ENCODE data around the gene OR2T10.
"Not testable (repeated sequence)": the region's sequence is repeated elsewhere in the genome, so short reads cannot be mapped to it uniquely, and the experiment has no call there.

OR2T10 gene

GRCh38 chr1:248596615-248597014 lies 885 bp downstream of the OR2T10 start:
- DNase-seq (ENCODE audit: low read depth in 2 of 2), result no peak

DNA sequence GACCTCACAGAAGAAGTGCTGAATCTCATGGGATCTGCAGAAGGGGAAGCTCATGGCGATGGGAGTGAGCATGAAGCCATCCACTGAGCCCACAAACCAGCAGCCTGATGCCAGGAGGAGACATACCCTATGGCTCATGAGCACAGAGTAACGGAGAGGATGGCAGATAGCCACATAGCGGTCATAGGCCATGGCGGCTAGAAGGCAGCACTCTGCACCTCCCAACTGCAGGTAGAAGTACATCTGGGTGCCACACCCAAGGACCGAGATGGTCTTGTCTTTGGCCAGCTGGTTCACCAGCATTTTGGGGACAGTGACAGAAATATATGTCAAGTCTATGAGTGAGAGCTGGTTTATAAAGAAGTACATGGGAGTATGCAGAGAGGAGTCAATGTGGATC lies 4.3 kb downstream of the OR2T10 start:
- no peak for DNase-seq (ENCODE audit: low read depth in 2 of 2)

DNA sequence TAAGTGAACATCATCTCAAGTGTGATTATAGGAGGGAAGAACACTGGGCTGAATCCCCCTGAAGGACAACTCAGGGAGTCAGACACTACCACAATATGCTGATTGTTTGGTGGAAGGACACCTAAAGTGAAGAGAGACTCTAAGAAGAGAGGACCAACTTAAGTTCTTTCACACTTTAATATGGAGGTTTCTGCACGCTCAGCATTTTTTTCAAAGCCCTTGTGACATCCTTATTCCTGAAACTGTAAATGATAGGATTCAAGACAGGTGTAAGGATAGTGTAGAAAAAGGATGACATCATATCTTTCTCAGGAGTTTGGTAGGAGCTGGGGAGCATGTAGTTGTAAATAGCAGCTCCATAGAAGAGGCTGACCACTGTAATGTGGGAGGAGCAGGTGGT lies 4.8 kb downstream of the OR2T10 start:
- no peak for DNase-seq (ENCODE audit: low read depth in 2 of 2)

GRCh38 chr1:248590055-248590454 lies 7.4 kb downstream of the OR2T10 start:
- DNase-seq (ENCODE audit: low read depth in 2 of 2), result no peak

- no peak for DNase-seq (ENCODE audit: low read depth in 2 of 2)
These were observed 8.2 kb downstream of the OR2T10 start for GRCh38 chr1:248589334-248589733.

DNA sequence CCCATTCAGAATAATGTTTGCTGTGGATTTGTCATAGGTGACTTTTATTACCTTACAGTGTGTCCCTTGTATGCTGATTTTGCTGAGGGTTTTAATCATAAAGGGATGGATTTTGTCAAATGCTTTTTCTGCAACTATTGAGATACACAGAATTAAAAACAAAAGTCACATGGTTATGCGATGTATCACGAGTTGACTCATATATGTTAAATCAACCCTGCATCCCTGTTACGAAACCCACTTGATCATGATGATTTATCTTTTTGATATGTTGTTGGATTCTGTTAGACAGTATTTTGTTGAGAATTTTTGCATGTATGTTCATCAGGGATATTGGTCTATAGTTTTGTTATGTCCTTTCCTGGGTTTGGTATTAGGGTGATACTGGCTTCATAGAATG lies 12.2 kb downstream of the OR2T10 start:
- no peak for DNase-seq (ENCODE audit: low read depth in 2 of 2)

GRCh38 chr1:248576260-248576980 lies 21.1 kb downstream of the OR2T10 start:
- no peak for DNase-seq (ENCODE audit: low read depth in 2 of 2)

GRCh38 chr1:248574657-248575056 lies 22.8 kb downstream of the OR2T10 start, which contains the start of gene OR2T34:
OR2T34 (minus strand) TSS chr1:248574757; CDS start chr1:248574757, 0 bp downstream.
- DNase-seq (ENCODE audit: low read depth in 2 of 2), result not testable (repeated sequence)

DNA sequence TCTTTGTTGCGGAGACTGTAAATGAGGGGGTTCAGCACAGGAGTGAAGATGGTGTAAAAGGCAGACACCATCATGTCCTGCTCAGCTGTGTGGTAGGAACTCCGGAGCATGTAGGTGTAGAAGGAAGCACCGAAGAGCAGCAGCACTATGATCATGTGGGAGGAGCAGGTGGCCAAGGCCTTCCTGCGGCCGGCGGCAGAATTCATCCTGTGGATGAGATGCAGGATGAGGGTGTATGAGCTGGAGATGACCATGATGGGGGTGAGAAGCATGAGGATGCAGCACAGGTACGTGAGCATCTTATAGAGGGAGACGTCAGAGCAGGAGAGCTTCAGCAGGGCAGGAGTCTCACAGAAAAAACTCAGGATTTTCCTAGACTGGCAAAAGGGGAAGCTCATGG lies 23.6 kb downstream of the OR2T10 start:
- not testable (repeated sequence) for DNase-seq (ENCODE audit: low read depth in 2 of 2)

DNA sequence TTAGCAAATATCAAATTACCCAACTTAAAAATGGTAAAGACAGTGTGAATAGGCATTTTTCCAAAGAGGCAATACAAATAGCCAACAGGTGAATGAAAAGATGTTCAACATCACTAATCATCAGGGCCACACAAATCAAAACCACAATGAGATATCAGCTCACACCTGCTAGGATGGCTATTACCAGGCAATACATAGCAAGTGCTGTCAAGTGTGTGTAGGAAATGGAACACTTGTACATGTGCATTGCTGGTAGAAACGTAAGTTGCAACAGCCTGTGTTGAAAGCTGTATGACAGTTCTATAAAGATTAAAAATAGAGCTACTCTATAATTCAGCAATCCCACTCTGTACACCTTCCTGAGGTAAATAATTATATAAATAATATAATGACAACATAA lies 25.5 kb downstream of the OR2T10 start:
- DNase-seq (ENCODE audit: low read depth in 2 of 2), result not testable (repeated sequence)

- DNase-seq (ENCODE audit: low read depth in 2 of 2), result not testable (repeated sequence)
These were observed 26.7 kb downstream of the OR2T10 start for GRCh38 chr1:248570811-248571210.

DNA sequence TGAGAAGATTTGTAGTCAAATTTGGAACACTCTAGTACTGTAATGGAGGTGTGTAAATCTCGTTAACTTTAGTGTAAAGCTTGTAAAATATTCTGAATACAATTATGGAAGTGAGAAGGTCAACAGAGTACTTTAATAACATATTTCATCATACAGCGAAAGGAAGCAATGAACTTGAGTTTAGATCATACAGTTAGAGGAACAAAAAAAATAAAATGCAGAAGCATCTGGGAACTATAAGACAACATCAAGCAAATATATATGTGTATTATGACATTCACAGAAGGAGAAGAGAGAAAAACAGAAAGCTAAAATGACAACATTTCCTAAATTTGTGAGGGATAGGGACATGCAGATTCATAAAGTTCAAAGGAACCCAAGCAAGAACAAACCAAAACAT lies 28.5 kb downstream of the OR2T10 start:
- DNase-seq (ENCODE audit: low read depth in 2 of 2), result not testable (repeated sequence)

DNA sequence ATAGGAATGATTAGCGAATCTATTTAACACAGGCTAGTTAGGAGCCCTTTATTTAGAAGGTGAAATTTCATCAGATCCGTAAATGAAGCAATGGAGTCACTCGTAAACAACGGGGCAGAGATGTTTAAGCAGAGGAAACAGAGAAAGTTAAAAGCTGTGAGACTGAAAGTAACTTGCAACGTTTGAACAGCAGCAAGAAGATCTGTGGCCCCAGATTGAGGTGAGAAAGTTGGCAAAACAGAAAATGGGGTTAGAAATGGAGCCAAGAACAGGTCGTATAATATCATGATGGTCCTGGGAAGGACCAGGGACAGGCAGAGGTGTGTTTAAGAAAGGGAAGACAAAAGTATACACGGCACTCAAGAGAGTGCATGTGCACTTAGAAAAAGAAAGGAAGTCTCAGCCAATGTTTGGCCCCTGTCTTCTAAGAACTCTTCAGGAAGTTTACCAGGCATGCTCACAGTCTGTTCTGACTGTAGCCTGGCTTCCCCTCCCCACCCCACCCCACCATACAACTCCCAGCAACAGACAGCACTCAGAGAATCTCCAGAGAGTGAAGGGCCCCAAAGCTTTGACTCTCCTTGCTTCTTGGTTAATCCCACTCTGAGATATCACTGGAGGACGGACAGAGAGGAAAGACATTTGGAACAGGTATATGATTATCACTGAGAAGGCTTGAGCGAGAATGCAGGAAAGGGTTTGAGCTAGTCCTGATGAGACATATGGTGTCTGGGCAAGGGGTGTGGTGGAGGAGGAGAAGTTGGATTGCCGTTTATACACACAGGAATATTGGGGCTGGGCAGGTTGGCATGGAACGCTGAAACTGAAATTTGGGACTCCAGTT lies 31.7 kb downstream of the OR2T10 start:
- not testable (repeated sequence) for DNase-seq (ENCODE audit: low read depth in 2 of 2)

DNA sequence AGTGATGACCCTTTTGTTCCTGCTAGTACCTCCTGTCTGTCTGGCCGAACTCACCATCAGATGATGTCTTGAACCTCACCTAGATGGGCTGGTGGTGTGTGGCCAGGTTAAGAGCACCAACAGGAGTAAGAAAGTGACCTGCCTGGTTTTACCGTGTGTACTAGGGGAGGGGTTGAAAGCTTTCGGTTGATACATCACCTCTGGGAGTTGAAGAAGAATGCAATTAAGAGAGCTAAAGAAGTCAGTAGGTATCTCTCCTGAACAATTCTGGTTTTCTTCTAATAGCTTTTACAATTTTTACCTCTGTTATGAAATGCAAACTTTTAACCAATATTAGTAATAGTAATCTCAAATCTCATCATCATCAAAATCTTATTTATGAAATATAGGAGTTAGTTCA lies 34.8 kb downstream of the OR2T10 start, which contains the start of gene OR2T29:
TSS of gene OR2T29 (minus strand) at position 101 of the 400 bp plus-strand sequence. CDS start 3,281 bp downstream, outside the sequence.
- DNase-seq (ENCODE audit: low read depth in 2 of 2), result not testable (repeated sequence)

- not testable (repeated sequence) for DNase-seq (ENCODE audit: low read depth in 2 of 2)
These were observed 46.5 kb downstream of the OR2T10 start for GRCh38 chr1:248551027-248551426.

DNA sequence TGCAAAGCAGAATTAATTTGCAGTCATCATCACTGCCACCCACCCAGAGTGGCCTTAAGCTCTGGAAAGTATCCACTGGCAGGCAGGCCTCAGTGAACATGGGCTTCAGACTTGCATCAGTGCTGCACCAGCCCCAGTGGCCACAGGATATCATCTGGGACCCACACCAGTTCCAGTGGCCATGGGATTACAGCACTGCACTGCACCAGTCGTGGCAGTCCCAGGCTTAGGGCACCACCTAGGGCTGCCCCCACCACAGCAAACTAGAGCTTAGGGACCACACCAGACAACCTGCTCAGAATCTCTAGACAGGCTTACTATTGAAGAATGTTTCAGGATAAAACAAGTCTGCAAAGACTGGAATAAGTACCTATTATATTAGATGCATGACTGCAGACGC lies 50.1 kb downstream of the OR2T10 start:
- DNase-seq (ENCODE audit: low read depth in 2 of 2), result not testable (repeated sequence)

Data from stimulated activated CD8-positive, alpha-beta memory T cell treated with anti-CD3 and anti-CD28 coated beads, Interleukin-7, amount 100 ng/mL, for 1 hour (primary cell).